Peyer's patch (tissue), 4 donors: ENCODE measurements around the gene WASF3. TPM values are rescaled to one million over a fixed set of nuclear protein-coding genes. Genes with fewer than 3 reads are reported as not detected.

Experiments
- DNase-seq, 3 donors: peaks; one replicate each; pipeline ENCODE4 v3.0.0-alpha.2; 2017 to 2019
- H3K27ac ChIP-seq, 4 donors: fragments of 200-600 bp; sonication (generic); one replicate each; pipeline ENCODE4 v1.5.1; 2016 to 2019
- H3K27me3 ChIP-seq, 2 donors: fragments of 200-600 bp; sonication (generic); one replicate each; pipeline ENCODE4 v1.5.1; 2019
- H3K36me3 ChIP-seq, 3 donors: fragments of 200-600 bp; sonication (generic); one replicate each; pipeline ENCODE4 v1.5.1; 2016 to 2019
- H3K4me1 ChIP-seq, 4 donors: fragments of 200-600 bp; sonication (generic); one replicate each; pipeline ENCODE4 v1.5.1; 2016 to 2019
- H3K4me3 ChIP-seq, 4 donors: fragments of 200-600 bp; sonication (generic); 1 replicate in 3 of 4; 2 replicates in 1 of 4; pipeline ENCODE4 v1.5.1; 2016 to 2019; ENCODE audit warnings: mild to moderate bottlenecking in 1 of 4
- H3K9me3 ChIP-seq, 4 donors: fragments of 200-600 bp; sonication (generic); one replicate each; pipeline ENCODE4 v1.5.1; 2016 to 2019; ENCODE audit warnings: mild to moderate bottlenecking in 1 of 4
- POLR2A ChIP-seq, 2 donors: fragments of 450-650 bp; IDR thresholded peaks; one replicate each; pipeline ENCODE4 v1.5.1; 2017; ENCODE audit warnings: antibody characterized with exemption in 2 of 2, mild to moderate bottlenecking in 2 of 2, moderate library complexity in 2 of 2
- total RNA-seq, 4 donors: library from RNA; depleted of rRNA; stranded (reverse); fragments of >200 nt; gene quantifications; one replicate each; pipeline ENCODE4 v1.1.0, GENCODE V29; 2016
- TF ChIP-seq, protein P1 (sequence below), 6 experiments: fragments of 450-650 bp in 4 of 6; fragments of 200-600 bp in 2 of 6; sonication (generic) in 1 of 6; IDR thresholded peaks; one replicate each; pipeline ENCODE4 v1.5.1; 2017 to 2019; ENCODE audit warnings: antibody characterized with exemption in 6 of 6, mild to moderate bottlenecking in 3 of 6, moderate library complexity in 1 of 6

WASF3 gene
- total RNA-seq, 4 donors from 2014 or later: 1.1 to 23.9 (median 2.7) TPM

DNA sequence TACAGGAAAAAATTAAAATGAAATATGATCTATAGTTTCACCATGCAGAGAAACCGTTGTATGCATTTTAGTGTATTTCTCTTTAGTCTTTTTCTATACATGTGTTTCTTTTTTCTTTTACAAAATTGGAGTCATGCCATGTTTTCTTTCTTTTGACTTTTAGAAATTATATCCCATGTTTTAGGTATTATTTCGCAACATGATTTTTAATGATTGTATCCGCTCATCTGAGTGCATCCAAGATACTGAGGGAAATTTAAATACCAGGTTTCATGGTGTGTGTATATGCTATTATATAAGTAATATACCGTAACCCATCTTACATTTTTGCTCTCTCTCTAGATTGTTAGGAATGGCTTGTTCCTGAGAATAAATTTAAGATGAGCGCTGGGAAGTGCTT is 120.8 kb downstream of the WASF3 start:
- H3K27me3 ChIP-seq: no peaks in the 10 kb centered on the region
- H3K9me3 ChIP-seq: no peaks in the 10 kb centered on the region
- no peak overlapping the region for H3K27ac ChIP-seq
- no peak for DNase-seq
- H3K4me1 ChIP-seq: no peaks in the 10 kb centered on the region
- H3K4me3 ChIP-seq: no peak overlapping the region
- no peak for TF ChIP-seq POLR2A (IDR thresholded peaks at IDR 0.05)
- TF ChIP-seq, protein P1, sequence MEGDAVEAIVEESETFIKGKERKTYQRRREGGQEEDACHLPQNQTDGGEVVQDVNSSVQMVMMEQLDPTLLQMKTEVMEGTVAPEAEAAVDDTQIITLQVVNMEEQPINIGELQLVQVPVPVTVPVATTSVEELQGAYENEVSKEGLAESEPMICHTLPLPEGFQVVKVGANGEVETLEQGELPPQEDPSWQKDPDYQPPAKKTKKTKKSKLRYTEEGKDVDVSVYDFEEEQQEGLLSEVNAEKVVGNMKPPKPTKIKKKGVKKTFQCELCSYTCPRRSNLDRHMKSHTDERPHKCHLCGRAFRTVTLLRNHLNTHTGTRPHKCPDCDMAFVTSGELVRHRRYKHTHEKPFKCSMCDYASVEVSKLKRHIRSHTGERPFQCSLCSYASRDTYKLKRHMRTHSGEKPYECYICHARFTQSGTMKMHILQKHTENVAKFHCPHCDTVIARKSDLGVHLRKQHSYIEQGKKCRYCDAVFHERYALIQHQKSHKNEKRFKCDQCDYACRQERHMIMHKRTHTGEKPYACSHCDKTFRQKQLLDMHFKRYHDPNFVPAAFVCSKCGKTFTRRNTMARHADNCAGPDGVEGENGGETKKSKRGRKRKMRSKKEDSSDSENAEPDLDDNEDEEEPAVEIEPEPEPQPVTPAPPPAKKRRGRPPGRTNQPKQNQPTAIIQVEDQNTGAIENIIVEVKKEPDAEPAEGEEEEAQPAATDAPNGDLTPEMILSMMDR (IDR thresholded peaks at IDR 0.05): no peak
- H3K36me3 ChIP-seq: no peaks in the 10 kb centered on the region

DNA sequence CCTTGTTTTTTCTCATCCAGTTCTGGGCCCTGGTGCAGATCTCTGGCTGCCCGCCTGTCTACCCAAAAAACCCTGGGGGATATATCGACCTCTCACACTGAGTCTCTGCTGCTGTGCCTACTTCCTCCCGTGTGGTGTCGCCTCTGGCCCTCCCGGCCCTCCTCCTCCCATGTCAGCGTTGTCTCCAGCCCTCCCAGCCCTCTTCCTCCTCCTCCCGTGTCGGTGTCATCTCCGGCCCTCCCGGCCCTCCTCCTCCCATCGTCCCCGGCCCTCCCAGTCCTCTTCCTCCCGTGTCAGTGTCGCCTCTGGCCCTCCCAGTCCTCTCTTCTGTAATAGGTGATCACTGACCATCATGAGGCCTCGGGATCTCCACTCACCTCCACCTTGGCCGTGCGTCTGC is 121.3 kb downstream of the WASF3 start:
- no peak overlapping the region for H3K27ac ChIP-seq
- no peaks in the 10 kb centered on the region for H3K27me3 ChIP-seq
- no peak overlapping the region for H3K4me3 ChIP-seq
- TF ChIP-seq POLR2A (IDR thresholded peaks at IDR 0.05): no peak
- TF ChIP-seq, protein P1 (IDR thresholded peaks at IDR 0.05): no peak
- no peaks in the 10 kb centered on the region for H3K9me3 ChIP-seq
- no peaks in the 10 kb centered on the region for H3K4me1 ChIP-seq
- no peaks in the 10 kb centered on the region for H3K36me3 ChIP-seq
- DNase-seq: no peak

DNA sequence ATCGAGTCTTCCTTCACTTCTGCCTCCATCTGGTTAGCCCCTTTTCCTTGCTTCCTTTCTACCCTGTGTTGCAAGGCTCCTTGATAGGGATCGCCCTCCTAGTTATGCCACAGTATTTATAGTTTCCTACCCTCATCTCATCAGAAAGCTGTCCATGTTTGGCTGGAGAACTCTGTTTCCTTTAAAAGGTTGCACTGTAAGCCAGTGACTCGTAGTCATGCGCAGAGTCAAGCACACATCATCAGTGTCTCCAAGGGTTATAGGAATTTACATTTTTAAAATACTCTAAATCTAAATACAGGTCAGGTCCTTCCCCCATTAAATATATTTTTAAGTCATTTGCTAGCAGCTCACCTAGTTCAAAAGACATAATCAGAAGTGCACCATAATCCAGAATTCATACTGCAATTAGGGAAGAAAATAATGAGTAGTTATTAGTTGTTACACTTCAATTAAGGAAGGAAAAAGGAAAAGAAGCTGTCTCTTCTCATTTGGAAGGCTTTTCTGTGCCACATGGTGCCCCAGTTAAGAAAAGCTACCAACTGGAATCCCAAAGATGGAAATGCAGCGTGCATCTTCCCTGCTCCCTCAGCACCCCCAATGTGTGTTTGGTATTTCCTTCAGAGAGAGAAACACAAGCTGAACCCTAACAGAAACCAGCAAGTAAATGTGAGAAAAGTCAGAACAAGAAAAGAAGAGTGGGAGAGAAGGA is 122.1 kb downstream of the WASF3 start:
- Histone ChIP-seq H3K4me1 (no peaks in the 10 kb centered on the region), H3K36me3 (no peaks in the 10 kb centered on the region), H3K9me3 (no peaks in the 10 kb centered on the region), H3K4me3 (no peak overlapping the region), H3K27ac (no peak overlapping the region), H3K27me3 (no peaks in the 10 kb centered on the region)
- TF ChIP-seq POLR2A (IDR thresholded peaks at IDR 0.05): no peak
- TF ChIP-seq, protein P1 (IDR thresholded peaks at IDR 0.05): no peak
- DNase-seq: no peak

DNA sequence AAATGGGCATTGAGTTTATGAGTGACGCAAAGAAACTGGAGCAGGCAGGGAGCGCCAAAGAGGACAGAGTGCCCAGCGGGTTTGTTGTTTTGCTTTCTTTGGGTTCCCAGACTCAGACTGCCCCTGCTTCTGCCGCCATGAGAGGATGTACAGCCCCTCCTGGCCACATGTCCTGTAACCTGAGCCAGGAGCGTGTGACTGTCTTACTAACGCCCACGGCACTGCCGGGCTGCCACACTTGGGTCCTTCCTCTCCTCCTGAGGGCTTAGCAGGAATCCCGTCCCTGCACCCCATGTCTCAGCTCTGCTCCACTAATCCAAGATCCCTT is 122.6 kb downstream of the WASF3 start:
- no peak for DNase-seq
- no peak overlapping the region for H3K4me3 ChIP-seq
- no peaks in the 10 kb centered on the region for H3K27me3 ChIP-seq
- no peak for TF ChIP-seq POLR2A (IDR thresholded peaks at IDR 0.05)
- TF ChIP-seq, protein P1 (IDR thresholded peaks at IDR 0.05): no peak
- H3K4me1 ChIP-seq: no peaks in the 10 kb centered on the region
- H3K27ac ChIP-seq: no peak overlapping the region
- H3K36me3 ChIP-seq: no peaks in the 10 kb centered on the region
- no peaks in the 10 kb centered on the region for H3K9me3 ChIP-seq

DNA sequence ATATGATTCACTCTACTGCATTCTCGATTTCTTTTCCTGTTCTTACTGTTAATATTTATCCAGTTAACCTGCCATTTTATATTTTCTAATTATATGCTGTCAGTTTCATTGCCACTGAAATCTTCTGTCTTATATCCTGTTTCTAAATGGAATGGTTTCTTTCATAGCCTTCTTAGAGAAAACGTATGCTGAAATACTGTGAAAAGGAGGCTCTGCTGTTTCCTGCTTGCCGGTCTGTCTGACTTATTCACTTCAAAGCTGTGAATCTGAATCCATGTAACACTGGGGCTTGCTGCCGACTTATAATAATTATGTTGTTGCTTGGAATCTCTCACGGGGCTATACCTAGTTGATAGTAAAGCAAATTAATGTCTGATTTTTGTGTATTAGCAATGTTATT is 123.1 kb downstream of the WASF3 start:
- no peaks in the 10 kb centered on the region for H3K9me3 ChIP-seq
- no peak overlapping the region for H3K27ac ChIP-seq
- no peak for DNase-seq
- no peak overlapping the region for H3K4me3 ChIP-seq
- TF ChIP-seq, protein P1 (IDR thresholded peaks at IDR 0.05): no peak
- no peak for TF ChIP-seq POLR2A (IDR thresholded peaks at IDR 0.05)
- no peaks in the 10 kb centered on the region for H3K4me1 ChIP-seq
- H3K27me3 ChIP-seq: no peaks in the 10 kb centered on the region
- H3K36me3 ChIP-seq: no peaks in the 10 kb centered on the region

DNA sequence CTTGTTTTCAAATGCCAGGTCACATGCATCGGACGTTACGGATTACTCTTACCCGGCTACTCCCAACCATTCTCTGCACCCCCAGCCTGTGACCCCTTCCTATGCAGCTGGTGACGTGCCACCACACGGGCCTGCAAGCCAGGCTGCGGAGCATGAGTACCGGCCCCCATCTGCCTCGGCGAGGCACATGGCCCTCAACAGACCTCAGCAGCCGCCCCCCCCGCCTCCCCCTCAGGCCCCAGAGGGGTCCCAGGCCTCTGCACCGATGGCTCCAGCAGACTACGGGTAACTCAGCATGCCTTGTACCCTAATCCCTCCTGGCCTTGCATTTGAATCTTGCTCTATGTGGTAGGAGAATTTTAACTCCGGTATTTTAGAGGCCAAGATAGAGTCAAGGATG is 123.6 kb downstream of the WASF3 start:
- Histone ChIP-seq H3K4me3 (no peak overlapping the region), H3K9me3 (no peaks in the 10 kb centered on the region), H3K27me3 (no peaks in the 10 kb centered on the region), H3K4me1 (no peaks in the 10 kb centered on the region), H3K27ac (no peak overlapping the region), H3K36me3 (no peaks in the 10 kb centered on the region)
- DNase-seq: no peak
- TF ChIP-seq POLR2A (IDR thresholded peaks at IDR 0.05): no peak
- TF ChIP-seq, protein P1 (IDR thresholded peaks at IDR 0.05): no peak
